ENCODE data around the gene KIFAP3.

DNA sequence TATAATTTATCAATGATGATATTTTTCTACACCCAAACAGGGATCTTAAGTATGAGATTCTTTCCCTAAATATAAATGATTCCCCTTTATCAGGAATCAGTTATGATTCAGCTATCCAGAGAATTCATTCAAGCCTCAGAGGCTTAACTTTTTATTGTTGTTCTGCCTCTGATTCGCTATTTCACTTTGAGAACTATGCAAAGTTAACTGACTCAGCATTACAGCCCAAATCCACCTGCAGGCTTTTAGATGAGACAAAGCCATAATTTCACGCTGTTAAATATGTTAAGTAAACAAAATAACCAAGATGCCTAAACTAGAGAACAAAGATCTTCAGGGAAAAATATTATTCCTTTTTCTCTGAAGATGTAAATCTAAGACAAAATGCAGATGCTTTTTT lies 189.3 kb downstream of the KIFAP3 start:
- TF ChIP-seq, protein P1, sequence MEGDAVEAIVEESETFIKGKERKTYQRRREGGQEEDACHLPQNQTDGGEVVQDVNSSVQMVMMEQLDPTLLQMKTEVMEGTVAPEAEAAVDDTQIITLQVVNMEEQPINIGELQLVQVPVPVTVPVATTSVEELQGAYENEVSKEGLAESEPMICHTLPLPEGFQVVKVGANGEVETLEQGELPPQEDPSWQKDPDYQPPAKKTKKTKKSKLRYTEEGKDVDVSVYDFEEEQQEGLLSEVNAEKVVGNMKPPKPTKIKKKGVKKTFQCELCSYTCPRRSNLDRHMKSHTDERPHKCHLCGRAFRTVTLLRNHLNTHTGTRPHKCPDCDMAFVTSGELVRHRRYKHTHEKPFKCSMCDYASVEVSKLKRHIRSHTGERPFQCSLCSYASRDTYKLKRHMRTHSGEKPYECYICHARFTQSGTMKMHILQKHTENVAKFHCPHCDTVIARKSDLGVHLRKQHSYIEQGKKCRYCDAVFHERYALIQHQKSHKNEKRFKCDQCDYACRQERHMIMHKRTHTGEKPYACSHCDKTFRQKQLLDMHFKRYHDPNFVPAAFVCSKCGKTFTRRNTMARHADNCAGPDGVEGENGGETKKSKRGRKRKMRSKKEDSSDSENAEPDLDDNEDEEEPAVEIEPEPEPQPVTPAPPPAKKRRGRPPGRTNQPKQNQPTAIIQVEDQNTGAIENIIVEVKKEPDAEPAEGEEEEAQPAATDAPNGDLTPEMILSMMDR (IDR thresholded peaks at IDR 0.05), result no peak
- no peak for TF ChIP-seq POLR2A (IDR thresholded peaks at IDR 0.05)
